ENCODE measurements around the gene DDX24. TPM values are rescaled to one million over a fixed set of nuclear protein-coding genes. Genes with fewer than 3 reads are reported as not detected.

Gene DDX24
- total RNA-seq, 2 donors from 2014 or later, result 478 to 531 TPM

- Mint-ChIP-seq H3K36me3 (ENCODE audit: low read depth) (no peaks in the 10 kb centered on the region), H3K27me3 (no peaks in the 10 kb centered on the region), H3K4me1 (peaks cover 45% of the 10 kb centered on the region), H3K27ac (peak overlapping the region; percentile 83), H3K4me3 (peak overlapping the region; percentile 33)
- ATAC-seq (no peak), DNase-seq (no peak)
- H3K9me3 ChIP-seq (ENCODE audit: control insufficient read depth, low read length, poor library complexity, severe bottlenecking), result no peaks in the 10 kb centered on the region
Observed at GRCh38 chr14:94010625-94011024, 70.4 kb downstream of the DDX24 start.

GRCh38 chr14:94009767-94010166 is 71.2 kb downstream of the DDX24 start:
- ATAC-seq, result peak; percentile 39
- DNase-seq, result no peak
- Mint-ChIP-seq H3K27ac (peak overlapping the region; percentile 83), H3K27me3 (peaks cover 6% of the 10 kb centered on the region), H3K4me3 (peak overlapping the region; percentile 81), H3K4me1 (peaks cover 51% of the 10 kb centered on the region), H3K36me3 (ENCODE audit: low read depth) (no peaks in the 10 kb centered on the region)
- no peaks in the 10 kb centered on the region for H3K9me3 ChIP-seq (ENCODE audit: control insufficient read depth, low read length, poor library complexity, severe bottlenecking)

- DNase-seq, result no peak
- ATAC-seq, result peak; percentile 39
- Mint-ChIP-seq H3K27ac (no peak overlapping the region), H3K27me3 (peaks cover 13% of the 10 kb centered on the region), H3K4me1 (peaks cover 54% of the 10 kb centered on the region), H3K4me3 (peak overlapping the region; percentile 36), H3K36me3 (ENCODE audit: low read depth) (peaks cover 2% of the 10 kb centered on the region)
- no peaks in the 10 kb centered on the region for H3K9me3 ChIP-seq (ENCODE audit: control insufficient read depth, low read length, poor library complexity, severe bottlenecking)
Observed at GRCh38 chr14:94008234-94008633, 72.8 kb downstream of the DDX24 start.

GRCh38 chr14:94005324-94006073 is 75.5 kb downstream of the DDX24 start:
- Mint-ChIP-seq H3K4me3 (no peak overlapping the region), H3K4me1 (peaks cover 43% of the 10 kb centered on the region), H3K27ac (no peak overlapping the region), H3K27me3 (peaks cover 14% of the 10 kb centered on the region), H3K36me3 (ENCODE audit: low read depth) (peaks cover 2% of the 10 kb centered on the region)
- peak; percentile 30 for ATAC-seq
- H3K9me3 ChIP-seq (ENCODE audit: control insufficient read depth, low read length, poor library complexity, severe bottlenecking), result no peaks in the 10 kb centered on the region
- no peak for DNase-seq

- DNase-seq, result no peak
- H3K36me3 Mint-ChIP-seq (ENCODE audit: low read depth), result peaks cover 2% of the 10 kb centered on the region
- no peak for ATAC-seq
- H3K4me3 Mint-ChIP-seq, result no peak overlapping the region
- peaks cover 14% of the 10 kb centered on the region for H3K27me3 Mint-ChIP-seq
- no peak overlapping the region for H3K27ac Mint-ChIP-seq
- no peaks in the 10 kb centered on the region for H3K9me3 ChIP-seq (ENCODE audit: control insufficient read depth, low read length, poor library complexity, severe bottlenecking)
- H3K4me1 Mint-ChIP-seq, result peaks cover 32% of the 10 kb centered on the region
Observed at GRCh38 chr14:94004015-94004414, 77.0 kb downstream of the DDX24 start.

GRCh38 chr14:94003397-94003796 is 77.6 kb downstream of the DDX24 start:
- peaks cover 30% of the 10 kb centered on the region for H3K4me1 Mint-ChIP-seq
- ATAC-seq (no peak), DNase-seq (no peak)
- no peak overlapping the region for H3K27ac Mint-ChIP-seq
- H3K36me3 Mint-ChIP-seq (ENCODE audit: low read depth), result peaks cover 2% of the 10 kb centered on the region
- H3K27me3 Mint-ChIP-seq, result peaks cover 14% of the 10 kb centered on the region
- no peak overlapping the region for H3K4me3 Mint-ChIP-seq
- no peaks in the 10 kb centered on the region for H3K9me3 ChIP-seq (ENCODE audit: control insufficient read depth, low read length, poor library complexity, severe bottlenecking)

- Mint-ChIP-seq H3K27me3 (peaks cover 14% of the 10 kb centered on the region), H3K27ac (peak overlapping the region; percentile 34), H3K36me3 (ENCODE audit: low read depth) (peaks cover 2% of the 10 kb centered on the region), H3K4me3 (no peak overlapping the region), H3K4me1 (peaks cover 20% of the 10 kb centered on the region)
- DNase-seq (peak; percentile 38 to 43 (median 42)), ATAC-seq (peak; percentile 84)
- no peaks in the 10 kb centered on the region for H3K9me3 ChIP-seq (ENCODE audit: control insufficient read depth, low read length, poor library complexity, severe bottlenecking)
Observed at GRCh38 chr14:94001501-94002396, 79.3 kb downstream of the DDX24 start.

GRCh38 chr14:94001016-94001415 is 80.0 kb downstream of the DDX24 start:
- peaks cover 19% of the 10 kb centered on the region for H3K4me1 Mint-ChIP-seq

GRCh38 chr14:94000267-94000666 is 80.7 kb downstream of the DDX24 start:
- ATAC-seq (no peak), DNase-seq (no peak)
- no peak overlapping the region for H3K4me3 Mint-ChIP-seq
- peaks cover 13% of the 10 kb centered on the region for H3K27me3 Mint-ChIP-seq
- peaks cover 19% of the 10 kb centered on the region for H3K4me1 Mint-ChIP-seq
- H3K9me3 ChIP-seq (ENCODE audit: control insufficient read depth, low read length, poor library complexity, severe bottlenecking), result no peaks in the 10 kb centered on the region
- peaks cover 2% of the 10 kb centered on the region for H3K36me3 Mint-ChIP-seq (ENCODE audit: low read depth)
- no peak overlapping the region for H3K27ac Mint-ChIP-seq

More at GRCh38 chr14:94001016-94001415, 80.0 kb downstream of the DDX24 start:
- ATAC-seq (no peak), DNase-seq (no peak)
- no peaks in the 10 kb centered on the region for H3K9me3 ChIP-seq (ENCODE audit: control insufficient read depth, low read length, poor library complexity, severe bottlenecking)
- Mint-ChIP-seq H3K27me3 (peaks cover 14% of the 10 kb centered on the region), H3K4me3 (no peak overlapping the region), H3K27ac (no peak overlapping the region), H3K36me3 (ENCODE audit: low read depth) (peaks cover 2% of the 10 kb centered on the region)

GRCh38 chr14:93999573-93999972 is 81.4 kb downstream of the DDX24 start:
- ATAC-seq (no peak), DNase-seq (no peak)
- no peak overlapping the region for H3K4me3 Mint-ChIP-seq
- H3K9me3 ChIP-seq (ENCODE audit: control insufficient read depth, low read length, poor library complexity, severe bottlenecking), result no peaks in the 10 kb centered on the region
- H3K4me1 Mint-ChIP-seq, result peaks cover 14% of the 10 kb centered on the region
- H3K27ac Mint-ChIP-seq, result no peak overlapping the region
- peaks cover 7% of the 10 kb centered on the region for H3K27me3 Mint-ChIP-seq
- peaks cover 2% of the 10 kb centered on the region for H3K36me3 Mint-ChIP-seq (ENCODE audit: low read depth)

- Mint-ChIP-seq H3K36me3 (ENCODE audit: low read depth) (peaks cover 2% of the 10 kb centered on the region), H3K27ac (no peak overlapping the region), H3K4me1 (peaks cover 14% of the 10 kb centered on the region), H3K27me3 (peaks cover 7% of the 10 kb centered on the region), H3K4me3 (no peak overlapping the region)
- ATAC-seq (no peak), DNase-seq (no peak)
- H3K9me3 ChIP-seq (ENCODE audit: control insufficient read depth, low read length, poor library complexity, severe bottlenecking), result no peaks in the 10 kb centered on the region
Observed at GRCh38 chr14:93998871-93999403, 82.1 kb downstream of the DDX24 start.
